HEK293 (cell line): ENCODE data around the gene ASF1A.

Experiments used
- CTCF ChIA-PET: fragments of 350-600 bp; formaldehyde crosslinking; extraction: SDS; loops from one replicate; lab custom pipeline; 2021; ENCODE audit warnings: antibody characterized with exemption; lab: Yijun Ruan, JAX
- POLR2A ChIA-PET: fragments of 300-600 bp; formaldehyde crosslinking; extraction: SDS; loops from one replicate; lab custom pipeline; 2020; ENCODE audit warnings: antibody characterized with exemption, inconsistent platforms; lab: Yijun Ruan, JAX
- H3K27ac ChIP-seq: fragments of 200-500 bp; sonication (Bioruptor generic); 2 replicates; pipeline ENCODE4 v1.5.1; 2014; ENCODE audit warnings: low read depth, low read length, control low read depth, inconsistent platforms; ENCODE audit errors: extremely low read depth
- H3K36me3 ChIP-seq, 2 experiments: fragments of 200-500 bp in 1 of 2; sonication (Bioruptor generic) in 1 of 2; 1 replicate in 1 of 2; 2 replicates in 1 of 2; pipeline ENCODE4 v1.5.1; 2014 to 2017; ENCODE audit warnings: inconsistent platforms in 2 of 2, low read length in 2 of 2; ENCODE audit not compliant: control insufficient read depth in 2 of 2, insufficient read depth in 1 of 2
- H3K4me1 ChIP-seq: fragments of 200-500 bp; sonication (Bioruptor generic); 2 replicates; pipeline ENCODE4 v1.5.1; 2014; ENCODE audit warnings: mild to moderate bottlenecking, low read length, inconsistent platforms; ENCODE audit not compliant: control insufficient read depth, insufficient read depth
- H3K4me3 ChIP-seq: 2 replicates; pipeline ENCODE4 v1.5.1; 2011; ENCODE audit warnings: low read depth, mild to moderate bottlenecking, control low read depth, low read length, moderate library complexity
- H3K9me3 ChIP-seq: fragments of 200-500 bp; sonication (Bioruptor generic); 2 replicates; pipeline ENCODE4 v1.5.1; 2014; ENCODE audit warnings: low read depth, low read length, inconsistent platforms; ENCODE audit not compliant: control insufficient read depth, insufficient read depth
- BCL11B ChIP-seq: fragments of 450-650 bp; formaldehyde crosslinking; IDR thresholded peaks from 2 replicates; pipeline ENCODE4 v1.5.1; 2016; ENCODE audit warnings: low read depth, missing biosample characterization, missing genetic modification characterization
- GLIS1 ChIP-seq: fragments of 450-650 bp; formaldehyde crosslinking; IDR thresholded peaks from 2 replicates; pipeline ENCODE4 v1.5.1; 2016; ENCODE audit warnings: missing biosample characterization, missing genetic modification characterization
- KLF7 ChIP-seq: fragments of 450-650 bp; formaldehyde crosslinking; IDR thresholded peaks from 2 replicates; pipeline ENCODE4 v1.5.1; 2016; ENCODE audit warnings: missing biosample characterization, missing genetic modification characterization, borderline replicate concordance
- MZF1 ChIP-seq: fragments of 450-650 bp; formaldehyde crosslinking; IDR thresholded peaks from 2 replicates; pipeline ENCODE4 v1.5.1; 2017; ENCODE audit warnings: missing biosample characterization, missing genetic modification characterization, borderline replicate concordance
- SP3 ChIP-seq: fragments of 450-650 bp; formaldehyde crosslinking; IDR thresholded peaks from 2 replicates; pipeline ENCODE4 v1.5.1; 2016; ENCODE audit warnings: missing biosample characterization, missing genetic modification characterization
- SP7 ChIP-seq: fragments of 450-650 bp; formaldehyde crosslinking; IDR thresholded peaks from 2 replicates; pipeline ENCODE4 v1.5.1; 2016; ENCODE audit warnings: missing biosample characterization, missing genetic modification characterization
- YY1 ChIP-seq: fragments of 450-650 bp; formaldehyde crosslinking; IDR thresholded peaks from 2 replicates; pipeline ENCODE4 v1.5.1; 2018; ENCODE audit warnings: missing biosample characterization, missing genetic modification characterization
- ZNF16 ChIP-seq: fragments of 450-650 bp; formaldehyde crosslinking; IDR thresholded peaks from 2 replicates; pipeline ENCODE4 v1.5.1; 2016; ENCODE audit warnings: low read depth, missing biosample characterization, missing genetic modification characterization
- ZNF530 ChIP-seq: fragments of 450-650 bp; formaldehyde crosslinking; IDR thresholded peaks from 2 replicates; pipeline ENCODE4 v1.5.1; 2016; ENCODE audit warnings: low read depth, missing biosample characterization, missing genetic modification characterization
- ZSCAN23 ChIP-seq: fragments of 450-650 bp; formaldehyde crosslinking; IDR thresholded peaks from 2 replicates; pipeline ENCODE4 v1.5.1; 2016; ENCODE audit warnings: missing biosample characterization, missing genetic modification characterization
- ZXDB ChIP-seq: fragments of 450-650 bp; formaldehyde crosslinking; IDR thresholded peaks from 2 replicates; pipeline ENCODE4 v1.5.1; 2016; ENCODE audit warnings: missing biosample characterization, missing genetic modification characterization
- TF ChIP-seq, protein P1 (sequence below): fragments of 450-650 bp; formaldehyde crosslinking; IDR thresholded peaks from 2 replicates; pipeline ENCODE4 v1.5.1; 2016; ENCODE audit warnings: missing biosample characterization, missing genetic modification characterization
- TF ChIP-seq, protein P2 (sequence below): fragments of 450-650 bp; formaldehyde crosslinking; IDR thresholded peaks from 2 replicates; pipeline ENCODE4 v1.5.1; 2016; ENCODE audit warnings: missing biosample characterization, missing genetic modification characterization
- TF ChIP-seq, protein P3 (sequence below): fragments of 450-650 bp; formaldehyde crosslinking; conservative IDR thresholded peaks from 2 replicates; pipeline ENCODE4 v1.5.1; 2016; ENCODE audit warnings: low read depth, missing biosample characterization, missing genetic modification characterization
- TF ChIP-seq, protein P4 (sequence below): fragments of 450-650 bp; formaldehyde crosslinking; IDR thresholded peaks from 2 replicates; pipeline ENCODE4 v1.5.1; 2016; ENCODE audit warnings: missing biosample characterization, missing genetic modification characterization
- TF ChIP-seq, protein P5 (sequence below): fragments of 450-650 bp; formaldehyde crosslinking; IDR thresholded peaks from 2 replicates; pipeline ENCODE4 v1.5.1; 2017; ENCODE audit warnings: missing biosample characterization, missing genetic modification characterization
- TF ChIP-seq, protein P6 (sequence below): fragments of 450-650 bp; formaldehyde crosslinking; IDR thresholded peaks from 2 replicates; pipeline ENCODE4 v1.5.1; 2016; ENCODE audit warnings: missing biosample characterization, missing genetic modification characterization

The ASF1A gene

DNA sequence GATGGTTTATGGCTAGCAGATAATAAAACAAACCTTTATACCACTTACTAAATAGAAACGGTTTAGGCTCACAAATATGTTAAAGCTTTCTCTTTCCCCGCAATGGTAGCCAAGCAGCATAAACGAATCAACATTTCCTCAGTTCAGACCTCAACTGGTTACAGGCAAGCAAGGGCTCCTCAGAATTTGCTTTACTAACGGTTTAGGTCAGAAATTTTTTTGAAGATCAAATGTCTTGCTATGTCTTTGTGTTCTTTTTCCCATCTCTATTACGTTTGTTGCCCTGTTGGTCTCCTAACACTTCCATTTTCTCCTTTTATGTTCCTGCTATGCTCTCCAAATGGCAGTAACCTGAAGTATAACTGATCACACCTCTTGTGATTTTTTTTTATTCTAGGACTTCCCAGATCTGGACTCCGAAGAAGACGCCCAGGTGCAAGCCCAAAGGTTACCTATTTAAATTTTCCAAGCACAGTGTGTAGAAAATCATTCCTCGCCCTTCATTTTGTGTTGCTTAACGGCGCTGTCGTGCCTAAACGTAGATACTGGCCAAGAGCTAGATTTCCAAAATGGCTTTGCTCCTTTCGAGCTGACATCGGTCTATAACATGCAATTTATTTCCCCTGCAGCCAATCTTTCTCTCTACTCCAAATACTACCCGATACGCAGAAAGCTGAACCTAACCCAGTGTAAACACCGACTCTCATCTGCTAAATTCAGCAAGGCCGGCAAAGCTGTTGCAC is 717 bp upstream of the ASF1A start:
- ChIA-PET POLR2A (interaction anchor here (1.0 to 3.6 kb wide), 2 partner anchors 18 to 41 kb away, joined by 3 to 21 read pairs; partner anchors contain the start of gene MCM9), CTCF (interaction anchor here (0.6 to 2.2 kb wide), 4 partner anchors 11 to 217 kb away, joined by 4 to 9 read pairs (median 6); partner anchors contain the start of gene FAM184A)
- peak overlapping the region; percentile 51 for H3K4me3 ChIP-seq
- 0 out of 2 replicates have a peak, but pooled peaks cover 2% of the 10 kb centered on the region for H3K4me1 ChIP-seq
- H3K36me3 ChIP-seq, result no peaks in the 10 kb centered on the region
- no peaks in the 10 kb centered on the region for H3K9me3 ChIP-seq
- peak overlapping the region; percentile 68; the same call in 1 of the 2 replicates for H3K27ac ChIP-seq
- TF ChIP-seq, protein P1, sequence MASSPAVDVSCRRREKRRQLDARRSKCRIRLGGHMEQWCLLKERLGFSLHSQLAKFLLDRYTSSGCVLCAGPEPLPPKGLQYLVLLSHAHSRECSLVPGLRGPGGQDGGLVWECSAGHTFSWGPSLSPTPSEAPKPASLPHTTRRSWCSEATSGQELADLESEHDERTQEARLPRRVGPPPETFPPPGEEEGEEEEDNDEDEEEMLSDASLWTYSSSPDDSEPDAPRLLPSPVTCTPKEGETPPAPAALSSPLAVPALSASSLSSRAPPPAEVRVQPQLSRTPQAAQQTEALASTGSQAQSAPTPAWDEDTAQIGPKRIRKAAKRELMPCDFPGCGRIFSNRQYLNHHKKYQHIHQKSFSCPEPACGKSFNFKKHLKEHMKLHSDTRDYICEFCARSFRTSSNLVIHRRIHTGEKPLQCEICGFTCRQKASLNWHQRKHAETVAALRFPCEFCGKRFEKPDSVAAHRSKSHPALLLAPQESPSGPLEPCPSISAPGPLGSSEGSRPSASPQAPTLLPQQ (tag by site-specific recombination), result peak; percentile 57; the same call in 1 of the 2 replicates
- TF ChIP-seq, protein P2, sequence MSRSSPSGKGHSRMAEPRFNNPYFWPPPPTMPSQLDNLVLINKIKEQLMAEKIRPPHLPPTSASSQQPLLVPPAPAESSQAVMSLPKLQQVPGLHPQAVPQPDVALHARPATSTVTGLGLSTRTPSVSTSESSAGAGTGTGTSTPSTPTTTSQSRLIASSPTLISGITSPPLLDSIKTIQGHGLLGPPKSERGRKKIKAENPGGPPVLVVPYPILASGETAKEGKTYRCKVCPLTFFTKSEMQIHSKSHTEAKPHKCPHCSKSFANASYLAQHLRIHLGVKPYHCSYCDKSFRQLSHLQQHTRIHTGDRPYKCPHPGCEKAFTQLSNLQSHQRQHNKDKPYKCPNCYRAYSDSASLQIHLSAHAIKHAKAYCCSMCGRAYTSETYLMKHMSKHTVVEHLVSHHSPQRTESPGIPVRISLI (tag by site-specific recombination), result peak; percentile 99
- TF ChIP-seq KLF7 (tag by site-specific recombination), result peak; percentile 35; the same call in 1 of the 2 replicates
- TF ChIP-seq ZNF530 (tag by site-specific recombination), result no peak
- TF ChIP-seq YY1 (tag by site-specific recombination), result peak; percentile 77
- TF ChIP-seq ZXDB, result 0 out of 2 replicates have a peak, but pooled peaks have one; percentile 22
- no peak for TF ChIP-seq ZSCAN23 (tag by site-specific recombination)
- TF ChIP-seq ZNF16, result peak; percentile 58; the same call in 1 of the 2 replicates
- TF ChIP-seq SP7, result peak; percentile 57; the same call in 1 of the 2 replicates
- no peak for TF ChIP-seq BCL11B (tag by site-specific recombination)
- TF ChIP-seq, protein P3, sequence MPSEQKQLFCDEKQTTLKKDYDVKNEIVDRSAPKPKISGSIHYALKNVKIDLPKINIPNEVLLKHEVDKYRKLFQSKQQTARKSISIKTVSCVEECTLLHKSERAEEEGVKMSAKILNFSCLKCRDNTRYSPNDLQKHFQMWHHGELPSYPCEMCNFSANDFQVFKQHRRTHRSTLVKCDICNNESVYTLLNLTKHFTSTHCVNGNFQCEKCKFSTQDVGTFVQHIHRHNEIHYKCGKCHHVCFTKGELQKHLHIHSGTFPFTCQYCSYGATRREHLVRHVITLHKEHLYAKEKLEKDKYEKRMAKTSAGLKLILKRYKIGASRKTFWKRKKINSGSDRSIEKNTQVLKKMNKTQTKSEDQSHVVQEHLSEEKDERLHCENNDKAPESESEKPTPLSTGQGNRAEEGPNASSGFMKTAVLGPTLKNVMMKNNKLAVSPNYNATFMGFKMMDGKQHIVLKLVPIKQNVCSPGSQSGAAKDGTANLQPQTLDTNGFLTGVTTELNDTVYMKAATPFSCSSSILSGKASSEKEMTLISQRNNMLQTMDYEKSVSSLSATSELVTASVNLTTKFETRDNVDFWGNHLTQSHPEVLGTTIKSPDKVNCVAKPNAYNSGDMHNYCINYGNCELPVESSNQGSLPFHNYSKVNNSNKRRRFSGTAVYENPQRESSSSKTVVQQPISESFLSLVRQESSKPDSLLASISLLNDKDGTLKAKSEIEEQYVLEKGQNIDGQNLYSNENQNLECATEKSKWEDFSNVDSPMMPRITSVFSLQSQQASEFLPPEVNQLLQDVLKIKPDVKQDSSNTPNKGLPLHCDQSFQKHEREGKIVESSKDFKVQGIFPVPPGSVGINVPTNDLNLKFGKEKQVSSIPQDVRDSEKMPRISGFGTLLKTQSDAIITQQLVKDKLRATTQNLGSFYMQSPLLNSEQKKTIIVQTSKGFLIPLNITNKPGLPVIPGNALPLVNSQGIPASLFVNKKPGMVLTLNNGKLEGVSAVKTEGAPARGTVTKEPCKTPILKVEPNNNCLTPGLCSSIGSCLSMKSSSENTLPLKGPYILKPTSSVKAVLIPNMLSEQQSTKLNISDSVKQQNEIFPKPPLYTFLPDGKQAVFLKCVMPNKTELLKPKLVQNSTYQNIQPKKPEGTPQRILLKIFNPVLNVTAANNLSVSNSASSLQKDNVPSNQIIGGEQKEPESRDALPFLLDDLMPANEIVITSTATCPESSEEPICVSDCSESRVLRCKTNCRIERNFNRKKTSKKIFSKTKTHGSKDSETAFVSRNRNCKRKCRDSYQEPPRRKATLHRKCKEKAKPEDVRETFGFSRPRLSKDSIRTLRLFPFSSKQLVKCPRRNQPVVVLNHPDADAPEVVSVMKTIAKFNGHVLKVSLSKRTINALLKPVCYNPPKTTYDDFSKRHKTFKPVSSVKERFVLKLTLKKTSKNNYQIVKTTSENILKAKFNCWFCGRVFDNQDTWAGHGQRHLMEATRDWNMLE (tag by site-specific recombination), result peak; percentile 53; the same call in 1 of the 2 replicates
- TF ChIP-seq, protein P4, sequence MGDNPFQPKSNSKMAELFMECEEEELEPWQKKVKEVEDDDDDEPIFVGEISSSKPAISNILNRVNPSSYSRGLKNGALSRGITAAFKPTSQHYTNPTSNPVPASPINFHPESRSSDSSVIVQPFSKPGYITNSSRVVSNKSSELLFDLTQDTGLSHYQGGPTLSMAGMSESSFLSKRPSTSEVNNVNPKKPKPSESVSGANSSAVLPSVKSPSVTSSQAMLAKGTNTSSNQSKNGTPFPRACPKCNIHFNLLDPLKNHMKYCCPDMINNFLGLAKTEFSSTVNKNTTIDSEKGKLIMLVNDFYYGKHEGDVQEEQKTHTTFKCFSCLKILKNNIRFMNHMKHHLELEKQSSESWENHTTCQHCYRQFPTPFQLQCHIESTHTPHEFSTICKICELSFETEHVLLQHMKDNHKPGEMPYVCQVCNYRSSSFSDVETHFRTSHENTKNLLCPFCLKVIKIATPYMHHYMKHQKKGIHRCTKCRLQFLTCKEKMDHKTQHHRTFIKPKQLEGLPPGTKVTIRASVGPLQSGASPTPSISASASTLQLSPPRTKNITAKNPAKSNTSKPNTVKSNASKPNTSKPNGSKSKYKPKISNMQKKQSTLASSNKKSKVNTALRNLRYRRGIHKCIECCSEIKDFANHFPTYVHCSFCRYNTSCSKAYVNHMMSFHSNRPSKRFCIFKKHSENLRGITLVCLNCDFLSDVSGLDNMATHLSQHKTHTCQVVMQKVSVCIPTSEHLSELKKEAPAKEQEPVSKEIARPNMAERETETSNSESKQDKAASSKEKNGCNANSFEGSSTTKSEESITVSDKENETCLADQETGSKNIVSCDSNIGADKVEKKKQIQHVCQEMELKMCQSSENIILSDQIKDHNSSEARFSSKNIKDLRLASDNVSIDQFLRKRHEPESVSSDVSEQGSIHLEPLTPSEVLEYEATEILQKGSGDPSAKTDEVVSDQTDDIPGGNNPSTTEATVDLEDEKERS (tag by site-specific recombination), result 0 out of 2 replicates have a peak, but pooled peaks have one; percentile 47
- peak; percentile 63 for TF ChIP-seq SP3 (tag by site-specific recombination)
- TF ChIP-seq, protein P5, sequence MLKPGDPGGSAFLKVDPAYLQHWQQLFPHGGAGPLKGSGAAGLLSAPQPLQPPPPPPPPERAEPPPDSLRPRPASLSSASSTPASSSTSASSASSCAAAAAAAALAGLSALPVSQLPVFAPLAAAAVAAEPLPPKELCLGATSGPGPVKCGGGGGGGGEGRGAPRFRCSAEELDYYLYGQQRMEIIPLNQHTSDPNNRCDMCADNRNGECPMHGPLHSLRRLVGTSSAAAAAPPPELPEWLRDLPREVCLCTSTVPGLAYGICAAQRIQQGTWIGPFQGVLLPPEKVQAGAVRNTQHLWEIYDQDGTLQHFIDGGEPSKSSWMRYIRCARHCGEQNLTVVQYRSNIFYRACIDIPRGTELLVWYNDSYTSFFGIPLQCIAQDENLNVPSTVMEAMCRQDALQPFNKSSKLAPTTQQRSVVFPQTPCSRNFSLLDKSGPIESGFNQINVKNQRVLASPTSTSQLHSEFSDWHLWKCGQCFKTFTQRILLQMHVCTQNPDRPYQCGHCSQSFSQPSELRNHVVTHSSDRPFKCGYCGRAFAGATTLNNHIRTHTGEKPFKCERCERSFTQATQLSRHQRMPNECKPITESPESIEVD (tag by site-specific recombination), result 0 out of 2 replicates have a peak, but pooled peaks have one; percentile 52
- TF ChIP-seq, protein P6, sequence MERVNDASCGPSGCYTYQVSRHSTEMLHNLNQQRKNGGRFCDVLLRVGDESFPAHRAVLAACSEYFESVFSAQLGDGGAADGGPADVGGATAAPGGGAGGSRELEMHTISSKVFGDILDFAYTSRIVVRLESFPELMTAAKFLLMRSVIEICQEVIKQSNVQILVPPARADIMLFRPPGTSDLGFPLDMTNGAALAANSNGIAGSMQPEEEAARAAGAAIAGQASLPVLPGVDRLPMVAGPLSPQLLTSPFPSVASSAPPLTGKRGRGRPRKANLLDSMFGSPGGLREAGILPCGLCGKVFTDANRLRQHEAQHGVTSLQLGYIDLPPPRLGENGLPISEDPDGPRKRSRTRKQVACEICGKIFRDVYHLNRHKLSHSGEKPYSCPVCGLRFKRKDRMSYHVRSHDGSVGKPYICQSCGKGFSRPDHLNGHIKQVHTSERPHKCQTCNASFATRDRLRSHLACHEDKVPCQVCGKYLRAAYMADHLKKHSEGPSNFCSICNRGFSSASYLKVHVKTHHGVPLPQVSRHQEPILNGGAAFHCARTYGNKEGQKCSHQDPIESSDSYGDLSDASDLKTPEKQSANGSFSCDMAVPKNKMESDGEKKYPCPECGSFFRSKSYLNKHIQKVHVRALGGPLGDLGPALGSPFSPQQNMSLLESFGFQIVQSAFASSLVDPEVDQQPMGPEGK (tag by site-specific recombination), result peak; percentile 38
- TF ChIP-seq GLIS1 (tag by site-specific recombination), result 0 out of 2 replicates have a peak, but pooled peaks have one; percentile 26
- no peak for TF ChIP-seq MZF1 (tag by site-specific recombination)
